ENCODE results near the gene BANK1. TPM values are rescaled to one million over a fixed set of nuclear protein-coding genes. Genes with fewer than 3 reads are reported as not detected.

The BANK1 gene
- total RNA-seq, 1 experiment from 2014 or later, result 2.4 TPM

DNA sequence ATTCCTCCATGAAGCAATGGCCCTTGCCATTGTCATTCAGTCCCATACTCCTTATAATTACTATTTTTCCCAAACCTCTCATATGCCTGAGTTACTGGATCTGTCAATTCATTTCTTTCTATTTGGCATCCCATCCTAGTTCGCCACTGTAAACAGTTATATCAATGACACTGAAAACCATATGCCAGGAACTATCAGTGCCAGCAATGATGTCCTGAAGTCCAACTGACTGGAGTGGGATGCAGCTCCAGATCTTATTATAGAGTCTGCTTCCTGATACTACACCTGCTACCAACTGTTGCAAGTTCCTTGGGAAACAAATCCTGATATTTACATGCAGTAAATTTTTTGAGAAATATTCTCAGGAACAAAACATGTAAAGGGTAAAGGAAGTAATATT, 27.0 kb upstream of the BANK1 start:
- Histone ChIP-seq H3K4me3 (replicated peaks in 1 of 2; ENCODE audit: low read depth in 1 of 2, low read length in 2 of 2) (no peak overlapping the region), H3K4me1 (ENCODE audit: control insufficient read depth in 1 of 2, insufficient read depth in 2 of 2, low read length in 2 of 2) (no peaks in the 10 kb centered on the region), H3K9me3 (ENCODE audit: control insufficient read depth in 1 of 2, insufficient read depth in 1 of 2, low read depth in 1 of 2, low read length in 2 of 2) (no peaks in the 10 kb centered on the region), H3K27me3 (ENCODE audit: insufficient read depth, low read length) (no peaks in the 10 kb centered on the region), H3K4me2 (ENCODE audit: low read length) (no peak overlapping the region), H3K9ac (ENCODE audit: low read length) (no peak overlapping the region), H3K79me2 (ENCODE audit: insufficient read depth, low read length) (no peaks in the 10 kb centered on the region), H4K20me1 (ENCODE audit: insufficient read depth) (no peaks in the 10 kb centered on the region), H3K27ac (ENCODE audit: low read depth, low read length) (no peak overlapping the region), H3K9me2 (ENCODE audit: insufficient read depth) (no peaks in the 10 kb centered on the region), H3K36me3 (ENCODE audit: control insufficient read depth in 1 of 2, insufficient read depth in 2 of 2, low read length in 2 of 2) (no peaks in the 10 kb centered on the region), H2AFZ (ENCODE audit: low read depth, low read length, poor library complexity, severe bottlenecking) (no peak overlapping the region)
- CTCF ChIA-PET, result no interaction called here
- ATAC-seq, result no peak
- POLR2A ChIA-PET, result no interaction called here
- DNase-seq (ENCODE audit: low read depth, low spot score), result no peak
- BruUV-seq (replicated peaks), result no TSS peak
- intact Hi-C loops (cut with micrococcal nuclease), result no loop called here
- RAD21 ChIA-PET (ENCODE audit: low non-redundant PET in 1 of 2, low total read pairs in 2 of 2, uncharacterized antibody in 2 of 2, unreplicated experiment in 2 of 2), result no interaction called here
- no peak for TF ChIP-seq EZH2phosphoT487 (IDR thresholded peaks at IDR 0.05; ENCODE audit: borderline replicate concordance)
- TF ChIP-seq JUND (IDR thresholded peaks at IDR 0.05), result no peak
- TF ChIP-seq, protein P1, sequence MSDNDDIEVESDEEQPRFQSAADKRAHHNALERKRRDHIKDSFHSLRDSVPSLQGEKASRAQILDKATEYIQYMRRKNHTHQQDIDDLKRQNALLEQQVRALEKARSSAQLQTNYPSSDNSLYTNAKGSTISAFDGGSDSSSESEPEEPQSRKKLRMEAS (IDR thresholded peaks at IDR 0.05), result no peak
- TF ChIP-seq SIN3A (IDR thresholded peaks at IDR 0.05; ENCODE audit: low read depth), result no peak
- no peak for TF ChIP-seq CBX3 (IDR thresholded peaks at IDR 0.05; ENCODE audit: low read depth)
- TF ChIP-seq, protein P2, sequence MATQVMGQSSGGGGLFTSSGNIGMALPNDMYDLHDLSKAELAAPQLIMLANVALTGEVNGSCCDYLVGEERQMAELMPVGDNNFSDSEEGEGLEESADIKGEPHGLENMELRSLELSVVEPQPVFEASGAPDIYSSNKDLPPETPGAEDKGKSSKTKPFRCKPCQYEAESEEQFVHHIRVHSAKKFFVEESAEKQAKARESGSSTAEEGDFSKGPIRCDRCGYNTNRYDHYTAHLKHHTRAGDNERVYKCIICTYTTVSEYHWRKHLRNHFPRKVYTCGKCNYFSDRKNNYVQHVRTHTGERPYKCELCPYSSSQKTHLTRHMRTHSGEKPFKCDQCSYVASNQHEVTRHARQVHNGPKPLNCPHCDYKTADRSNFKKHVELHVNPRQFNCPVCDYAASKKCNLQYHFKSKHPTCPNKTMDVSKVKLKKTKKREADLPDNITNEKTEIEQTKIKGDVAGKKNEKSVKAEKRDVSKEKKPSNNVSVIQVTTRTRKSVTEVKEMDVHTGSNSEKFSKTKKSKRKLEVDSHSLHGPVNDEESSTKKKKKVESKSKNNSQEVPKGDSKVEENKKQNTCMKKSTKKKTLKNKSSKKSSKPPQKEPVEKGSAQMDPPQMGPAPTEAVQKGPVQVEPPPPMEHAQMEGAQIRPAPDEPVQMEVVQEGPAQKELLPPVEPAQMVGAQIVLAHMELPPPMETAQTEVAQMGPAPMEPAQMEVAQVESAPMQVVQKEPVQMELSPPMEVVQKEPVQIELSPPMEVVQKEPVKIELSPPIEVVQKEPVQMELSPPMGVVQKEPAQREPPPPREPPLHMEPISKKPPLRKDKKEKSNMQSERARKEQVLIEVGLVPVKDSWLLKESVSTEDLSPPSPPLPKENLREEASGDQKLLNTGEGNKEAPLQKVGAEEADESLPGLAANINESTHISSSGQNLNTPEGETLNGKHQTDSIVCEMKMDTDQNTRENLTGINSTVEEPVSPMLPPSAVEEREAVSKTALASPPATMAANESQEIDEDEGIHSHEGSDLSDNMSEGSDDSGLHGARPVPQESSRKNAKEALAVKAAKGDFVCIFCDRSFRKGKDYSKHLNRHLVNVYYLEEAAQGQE (IDR thresholded peaks at IDR 0.05; ENCODE audit: low read depth), result no peak
- TF ChIP-seq SP1 (IDR thresholded peaks at IDR 0.05; ENCODE audit: low read depth), result no peak
- no peak for TF ChIP-seq ZNF274 (IDR thresholded peaks at IDR 0.05; ENCODE audit: low read depth, low read length)
- TF ChIP-seq, protein P3, sequence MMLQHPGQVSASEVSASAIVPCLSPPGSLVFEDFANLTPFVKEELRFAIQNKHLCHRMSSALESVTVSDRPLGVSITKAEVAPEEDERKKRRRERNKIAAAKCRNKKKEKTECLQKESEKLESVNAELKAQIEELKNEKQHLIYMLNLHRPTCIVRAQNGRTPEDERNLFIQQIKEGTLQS (IDR thresholded peaks at IDR 0.05), result no peak
- TF ChIP-seq RAD21 (IDR thresholded peaks at IDR 0.05; ENCODE audit: low read depth), result no peak
- no peak for TF ChIP-seq POLR2AphosphoS5 (IDR thresholded peaks at IDR 0.05; ENCODE audit: low read depth, low read length)
- TF ChIP-seq SRF (IDR thresholded peaks at IDR 0.05; ENCODE audit: low read depth), result no peak
- no peak for TF ChIP-seq ZFX (IDR thresholded peaks at IDR 0.05)
- TF ChIP-seq FOSL1 (IDR thresholded peaks at IDR 0.05; ENCODE audit: low read depth), result no peak
- TF ChIP-seq CEBPB (IDR thresholded peaks at IDR 0.05; ENCODE audit: low read depth), result no peak

Data from HCT116 (cell line).